Nephron progenitor cell (in vitro differentiated cells): ENCODE measurements around the gene KIAA1755.

ENCODE experiments used
- DNase-seq: peaks from one replicate; pipeline ENCODE4 v3.0.0; 2021
- H3K27ac Mint-ChIP-seq: 2 replicates; pipeline ENCODE4 v1.8.0; 2021; ENCODE audit warnings: mild to moderate bottlenecking, moderate library complexity, mixed read lengths
- H3K27me3 Mint-ChIP-seq: 2 replicates; pipeline ENCODE4 v1.8.0; 2021; ENCODE audit warnings: mild to moderate bottlenecking, low read depth, mixed read lengths; ENCODE audit not compliant: poor library complexity
- H3K36me3 Mint-ChIP-seq: 2 replicates; pipeline ENCODE4 v1.8.0; 2021; ENCODE audit warnings: low read depth, mixed read lengths
- H3K4me1 Mint-ChIP-seq: 2 replicates; pipeline ENCODE4 v1.8.0; 2021; ENCODE audit warnings: mixed read lengths
- H3K4me3 Mint-ChIP-seq: 2 replicates; pipeline ENCODE4 v1.8.0; 2021; ENCODE audit warnings: mild to moderate bottlenecking, moderate library complexity, mixed read lengths
- H3K9me3 Mint-ChIP-seq: 2 replicates; pipeline ENCODE4 v1.8.0; 2021; ENCODE audit warnings: mild to moderate bottlenecking, moderate library complexity, mixed read lengths
- TF ChIP-seq, protein P1 (sequence below): fragments of 200-600 bp; sonication (generic); IDR thresholded peaks from 2 replicates; pipeline ENCODE4 v1.5.0; 2021; ENCODE audit warnings: antibody characterized with exemption

KIAA1755 gene

DNA sequence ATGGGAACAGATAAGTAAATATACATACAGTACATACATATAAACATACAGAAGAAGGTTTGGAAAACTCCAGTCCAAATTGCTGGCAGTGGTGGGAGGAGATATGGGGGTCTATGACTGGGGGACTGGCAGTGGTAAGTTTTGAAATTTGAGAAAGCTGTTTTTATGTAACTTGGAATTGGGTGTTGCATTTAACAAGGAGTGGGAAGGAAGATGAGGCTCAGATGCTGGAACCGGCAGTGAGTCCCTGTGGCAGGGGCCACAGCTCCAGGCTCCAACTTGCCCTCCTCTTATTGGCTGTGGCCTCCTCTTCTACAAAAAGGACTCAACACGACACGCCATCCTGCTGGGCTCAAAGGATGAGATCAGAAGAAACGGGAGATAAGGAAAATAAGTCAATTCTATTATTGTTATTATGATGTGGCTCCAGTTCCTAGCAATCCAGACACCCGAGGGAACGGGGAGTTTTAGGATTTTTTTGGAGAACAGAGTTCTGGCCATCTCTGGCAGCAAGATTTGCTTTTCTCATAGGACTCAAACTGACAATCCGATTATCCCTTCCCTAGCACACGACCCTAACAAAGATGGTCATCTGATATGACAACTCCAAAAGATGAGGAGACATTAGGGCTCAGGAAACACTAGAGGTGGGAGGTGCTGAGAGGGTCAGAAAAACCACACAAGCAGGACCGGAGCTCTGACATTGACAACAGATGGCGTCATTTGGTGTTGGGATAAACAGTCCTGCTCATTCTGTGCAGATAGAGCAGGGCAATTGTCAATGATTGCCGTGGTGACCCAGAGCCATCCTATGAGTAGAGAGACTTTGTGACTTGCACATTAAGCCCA, 89.5 kb downstream of the KIAA1755 start:
- Mint-ChIP-seq H3K4me1 (peaks cover 59% of the 10 kb centered on the region), H3K4me3 (no peak overlapping the region), H3K9me3 (no peaks in the 10 kb centered on the region), H3K27ac (peak overlapping the region; percentile 75), H3K36me3 (no peaks in the 10 kb centered on the region), H3K27me3 (peaks cover 7% of the 10 kb centered on the region)
- no peak for DNase-seq
- TF ChIP-seq, protein P1, sequence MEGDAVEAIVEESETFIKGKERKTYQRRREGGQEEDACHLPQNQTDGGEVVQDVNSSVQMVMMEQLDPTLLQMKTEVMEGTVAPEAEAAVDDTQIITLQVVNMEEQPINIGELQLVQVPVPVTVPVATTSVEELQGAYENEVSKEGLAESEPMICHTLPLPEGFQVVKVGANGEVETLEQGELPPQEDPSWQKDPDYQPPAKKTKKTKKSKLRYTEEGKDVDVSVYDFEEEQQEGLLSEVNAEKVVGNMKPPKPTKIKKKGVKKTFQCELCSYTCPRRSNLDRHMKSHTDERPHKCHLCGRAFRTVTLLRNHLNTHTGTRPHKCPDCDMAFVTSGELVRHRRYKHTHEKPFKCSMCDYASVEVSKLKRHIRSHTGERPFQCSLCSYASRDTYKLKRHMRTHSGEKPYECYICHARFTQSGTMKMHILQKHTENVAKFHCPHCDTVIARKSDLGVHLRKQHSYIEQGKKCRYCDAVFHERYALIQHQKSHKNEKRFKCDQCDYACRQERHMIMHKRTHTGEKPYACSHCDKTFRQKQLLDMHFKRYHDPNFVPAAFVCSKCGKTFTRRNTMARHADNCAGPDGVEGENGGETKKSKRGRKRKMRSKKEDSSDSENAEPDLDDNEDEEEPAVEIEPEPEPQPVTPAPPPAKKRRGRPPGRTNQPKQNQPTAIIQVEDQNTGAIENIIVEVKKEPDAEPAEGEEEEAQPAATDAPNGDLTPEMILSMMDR: no peak

DNA sequence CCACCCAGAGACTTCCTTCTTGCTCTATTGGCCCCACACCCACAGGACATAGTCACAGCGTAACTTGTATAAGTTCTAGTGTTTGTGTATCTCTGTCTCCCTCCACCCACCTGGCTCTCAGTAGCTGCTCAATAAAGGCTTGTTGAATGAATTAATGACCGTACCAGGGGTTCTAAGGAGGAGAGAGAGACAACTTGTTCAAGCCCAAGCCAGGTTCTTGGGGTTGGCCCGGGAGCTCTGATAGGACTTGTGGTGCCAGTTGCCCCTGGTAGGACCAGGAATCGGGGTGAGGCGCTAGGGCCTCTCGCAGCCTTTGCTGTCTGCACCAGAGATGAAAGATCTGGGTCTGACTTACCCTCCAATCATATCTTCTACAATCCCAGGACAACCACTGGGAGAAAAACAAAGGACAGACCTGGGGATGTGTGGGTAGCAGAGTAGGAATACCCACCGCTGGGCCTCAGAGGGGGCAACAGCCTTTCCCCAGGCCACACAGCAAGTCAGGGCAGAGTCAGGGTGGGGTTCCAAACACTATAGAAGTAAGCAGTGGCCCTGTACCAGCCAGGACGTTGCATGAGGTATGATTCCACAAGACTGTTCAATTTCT, 90.2 kb downstream of the KIAA1755 start:
- no peaks in the 10 kb centered on the region for H3K36me3 Mint-ChIP-seq
- no peak for DNase-seq
- H3K4me1 Mint-ChIP-seq: peaks cover 60% of the 10 kb centered on the region
- H3K27me3 Mint-ChIP-seq: peaks cover 13% of the 10 kb centered on the region
- TF ChIP-seq, protein P1: no peak
- H3K4me3 Mint-ChIP-seq: no peak overlapping the region
- peak overlapping the region; percentile 75 for H3K27ac Mint-ChIP-seq
- H3K9me3 Mint-ChIP-seq: no peaks in the 10 kb centered on the region

DNA sequence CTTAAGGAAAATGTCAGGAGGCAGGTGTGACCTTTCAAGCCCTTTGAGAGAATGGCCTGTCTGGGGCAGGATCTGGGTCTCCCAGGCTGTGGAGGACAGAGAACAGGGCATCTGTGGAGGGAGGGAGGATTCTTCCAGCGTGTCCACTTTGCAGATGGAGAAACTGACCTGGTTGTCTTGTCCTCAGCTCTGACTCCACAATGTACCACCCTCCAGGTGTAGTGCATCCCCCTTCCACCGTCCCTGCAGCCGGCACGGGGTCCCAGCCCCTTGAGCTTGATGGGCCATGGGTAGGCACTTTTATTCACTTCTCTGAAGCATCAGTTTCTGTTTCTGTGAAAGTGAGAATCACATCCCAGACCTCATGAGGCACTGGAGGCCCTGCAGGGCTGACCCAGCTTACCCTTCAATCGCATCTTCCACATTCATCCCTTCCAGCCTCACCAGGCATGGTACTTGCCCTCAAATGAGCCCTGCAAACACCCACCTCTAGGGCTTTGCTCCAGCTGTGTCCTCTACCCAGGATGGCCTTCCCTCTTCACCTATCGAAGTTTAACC, 90.8 kb downstream of the KIAA1755 start:
- H3K4me3 Mint-ChIP-seq: no peak overlapping the region
- no peaks in the 10 kb centered on the region for H3K9me3 Mint-ChIP-seq
- no peak overlapping the region for H3K27ac Mint-ChIP-seq
- peaks cover 15% of the 10 kb centered on the region for H3K27me3 Mint-ChIP-seq
- no peak for DNase-seq
- H3K36me3 Mint-ChIP-seq: no peaks in the 10 kb centered on the region
- TF ChIP-seq, protein P1: no peak
- H3K4me1 Mint-ChIP-seq: peaks cover 55% of the 10 kb centered on the region

DNA sequence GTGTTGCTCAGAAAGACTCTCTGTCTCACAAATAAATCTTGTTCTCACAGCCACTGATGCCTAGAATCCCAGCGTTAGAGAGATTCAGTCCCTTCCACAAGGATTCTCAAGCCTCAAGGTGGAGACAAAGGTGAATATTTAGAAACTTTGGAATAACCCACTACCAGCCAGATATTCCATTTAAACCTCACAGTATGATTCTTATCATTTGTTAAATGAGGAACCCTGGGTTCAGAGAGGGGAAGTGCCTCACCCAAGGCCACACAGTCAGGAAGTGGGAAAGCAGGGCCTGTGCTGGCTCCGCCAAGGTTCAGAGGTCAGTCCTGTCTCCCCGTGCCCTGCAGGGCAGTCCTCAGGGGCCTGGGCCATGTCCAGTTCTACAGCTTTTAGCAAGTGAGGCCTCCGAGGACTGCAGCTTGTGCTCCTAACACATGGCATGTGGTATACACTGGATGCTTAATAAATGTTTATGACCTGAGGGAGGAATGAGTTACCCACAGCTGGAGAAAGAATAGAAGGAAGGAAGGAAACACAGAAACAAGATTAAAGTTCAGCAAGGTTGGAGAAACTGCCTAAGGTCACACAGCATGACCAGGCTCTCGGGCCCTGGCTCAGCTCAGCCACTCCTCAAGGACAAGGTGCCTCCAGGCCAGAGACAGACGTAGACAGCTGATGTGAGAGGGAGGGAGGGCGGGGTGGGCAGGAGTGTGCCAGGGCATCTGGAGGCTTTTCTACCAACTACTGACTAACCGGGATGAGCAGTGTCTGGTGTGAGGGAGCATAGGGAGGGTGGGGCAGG, 91.5 kb downstream of the KIAA1755 start:
- Mint-ChIP-seq H3K4me3 (no peak overlapping the region), H3K4me1 (peaks cover 47% of the 10 kb centered on the region), H3K36me3 (no peaks in the 10 kb centered on the region), H3K9me3 (no peaks in the 10 kb centered on the region), H3K27me3 (peaks cover 11% of the 10 kb centered on the region), H3K27ac (no peak overlapping the region)
- no peak for DNase-seq
- TF ChIP-seq, protein P1: no peak

DNA sequence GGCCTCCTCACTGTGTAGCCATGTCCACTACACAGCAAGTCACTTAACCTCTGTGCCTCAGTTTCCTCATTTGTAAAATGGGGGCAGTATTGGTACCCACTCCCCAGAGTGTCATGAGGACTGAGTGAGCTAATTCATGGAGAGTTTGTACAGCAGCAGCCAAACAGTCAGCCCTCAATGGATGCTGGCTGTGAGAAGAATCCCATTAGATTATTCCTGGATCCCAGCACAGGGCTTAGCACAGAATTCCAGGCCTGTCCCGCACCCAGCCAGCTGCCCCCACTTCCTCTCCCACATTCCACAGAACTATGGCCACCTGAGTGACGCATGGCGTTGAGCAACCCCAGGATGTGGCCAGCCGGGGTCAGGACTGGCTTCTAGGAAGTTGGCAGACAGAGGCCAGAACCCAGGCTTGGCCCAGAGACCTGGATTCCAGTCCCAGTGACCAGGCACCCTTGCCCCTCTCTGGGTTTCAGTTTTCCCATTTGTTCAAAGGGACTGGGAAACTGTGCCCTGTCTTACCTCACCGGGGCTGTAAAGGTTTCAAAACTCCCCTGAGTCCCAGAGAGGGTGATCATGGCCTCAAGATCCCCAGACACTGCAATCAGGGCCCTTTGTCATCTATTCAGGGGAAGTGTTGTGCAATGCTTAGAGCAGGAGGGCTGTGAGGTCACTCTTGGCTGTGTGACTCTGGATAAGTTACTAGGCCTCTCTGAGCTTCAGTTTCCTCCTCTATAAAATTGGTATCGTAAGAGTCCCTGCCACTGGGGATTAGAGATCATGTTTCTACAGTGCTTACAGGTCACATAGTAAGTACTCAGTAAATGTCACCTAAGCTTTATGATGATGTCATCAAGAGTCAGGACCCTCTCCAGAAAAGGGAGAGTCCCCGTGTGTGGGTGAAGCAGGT, 92.4 kb downstream of the KIAA1755 start:
- TF ChIP-seq, protein P1: no peak
- peaks cover 38% of the 10 kb centered on the region for H3K4me1 Mint-ChIP-seq
- H3K36me3 Mint-ChIP-seq: no peaks in the 10 kb centered on the region
- H3K9me3 Mint-ChIP-seq: no peaks in the 10 kb centered on the region
- no peak overlapping the region for H3K4me3 Mint-ChIP-seq
- H3K27me3 Mint-ChIP-seq: peaks cover 16% of the 10 kb centered on the region
- no peak for DNase-seq
- H3K27ac Mint-ChIP-seq: no peak overlapping the region
